HepG2 (cell line): ENCODE results near the gene STN1. TPM values are rescaled to one million over a fixed set of nuclear protein-coding genes. Genes with fewer than 3 reads are reported as not detected.

Experiments used
- ADNP ChIP-seq: sonication (generic); formaldehyde crosslinking; IDR thresholded peaks from 2 replicates; pipeline ENCODE4 v1.4.0; 2020; ENCODE audit warnings: missing genetic modification reagents
- CSRNP1 ChIP-seq: sonication (generic); formaldehyde crosslinking; IDR thresholded peaks from 2 replicates; pipeline ENCODE4 v1.8.1; 2023; ENCODE audit warnings: mild to moderate bottlenecking, missing genetic modification reagents
- HES4 ChIP-seq: sonication (generic); formaldehyde crosslinking; IDR thresholded peaks from 2 replicates; pipeline ENCODE4 v1.9.0; 2021; ENCODE audit warnings: mild to moderate bottlenecking, missing genetic modification reagents, borderline replicate concordance
- HNF4G ChIP-seq, 2 experiments: sonication (generic) in 1 of 2; formaldehyde crosslinking in 1 of 2; IDR thresholded peaks; 2 replicates each; pipeline versions ENCODE4 v1.4.0 to v1.6.1; 2011 to 2020; ENCODE audit warnings: borderline replicate concordance in 2 of 2, low read depth in 2 of 2, mild to moderate bottlenecking in 2 of 2, low read length in 1 of 2, missing genetic modification reagents in 1 of 2, moderate library complexity in 1 of 2
- MATR3 ChIP-seq: sonication (generic); formaldehyde crosslinking; IDR thresholded peaks from 2 replicates; pipeline ENCODE4 v1.4.0; 2020; ENCODE audit warnings: missing genetic modification reagents
- MIER3 ChIP-seq: IDR thresholded peaks from 2 replicates; pipeline ENCODE4 v1.6.1; 2016; ENCODE audit warnings: missing compliant biosample characterization, borderline replicate concordance
- MTF1 ChIP-seq: sonication (generic); formaldehyde crosslinking; IDR thresholded peaks from 2 replicates; pipeline ENCODE4 v1.5.0; 2020; ENCODE audit warnings: missing genetic modification reagents
- TRIM24 ChIP-seq: sonication (generic); formaldehyde crosslinking; IDR thresholded peaks from 2 replicates; pipeline ENCODE4 v1.8.0; 2022; ENCODE audit warnings: mild to moderate bottlenecking, missing genetic modification reagents
- ZNF512 ChIP-seq: sonication (generic); formaldehyde crosslinking; IDR thresholded peaks from 2 replicates; pipeline ENCODE4 v1.4.0; 2020; ENCODE audit warnings: mild to moderate bottlenecking, missing genetic modification reagents
- ZNF639 ChIP-seq: conservative IDR thresholded peaks from 2 replicates; pipeline ENCODE4 v1.6.1; 2018; ENCODE audit warnings: missing genetic modification reagents
- ZNF713 ChIP-seq: sonication (generic); formaldehyde crosslinking; IDR thresholded peaks from 2 replicates; pipeline ENCODE4 v1.4.0; 2020; ENCODE audit warnings: mild to moderate bottlenecking, missing genetic modification reagents
- ZNF737 ChIP-seq: sonication (generic); formaldehyde crosslinking; IDR thresholded peaks from 2 replicates; pipeline ENCODE4 v1.5.0; 2020; ENCODE audit warnings: missing genetic modification reagents, mild to moderate bottlenecking, borderline replicate concordance
- ZNF749 ChIP-seq: sonication (generic); formaldehyde crosslinking; IDR thresholded peaks from 2 replicates; pipeline ENCODE4 v1.8.0; 2022; ENCODE audit warnings: mild to moderate bottlenecking, missing genetic modification reagents, moderate library complexity, borderline replicate concordance
- polyA plus RNA-seq, 8 experiments: library from polyadenylated mRNA; depleted of rRNA in 3 of 8; stranded (reverse) in 7 of 8; unstranded in 1 of 8; fragments of >200 nt; fragmentation: Illumina TruSeq in 4 of 8; extraction: Trizol in 4 of 8; gene quantifications; 2 replicates each; pipeline versions ENCODE4 v1.2.1 to v1.2.3, GENCODE V29; 2011 to 2016; ENCODE audit warnings: low read depth in 4 of 8, missing spikeins in 1 of 8, mixed read lengths in 1 of 8; ENCODE audit not compliant: insufficient read depth in 1 of 8
- total RNA-seq, 5 experiments: library from RNA; depleted of rRNA; stranded (reverse); fragments of >200 nt; fragmentation: Illumina TruSeq; extraction: Trizol; gene quantifications; 2 replicates each; pipeline ENCODE4 v1.2.3, GENCODE V29; 2016; ENCODE audit warnings: low read depth in 1 of 5
- TF ChIP-seq, protein P1 (sequence below): sonication (generic); formaldehyde crosslinking; IDR thresholded peaks from 2 replicates; pipeline ENCODE4 v1.4.0; 2020; ENCODE audit warnings: missing genetic modification reagents, mild to moderate bottlenecking, borderline replicate concordance
- TF ChIP-seq, protein P2 (sequence below): sonication (generic); formaldehyde crosslinking; IDR thresholded peaks from 2 replicates; pipeline ENCODE4 v1.5.1; 2020; ENCODE audit warnings: mild to moderate bottlenecking, moderate library complexity, missing genetic modification reagents
- TF ChIP-seq, protein P3 (sequence below): sonication (generic); formaldehyde crosslinking; IDR thresholded peaks from 2 replicates; pipeline ENCODE4 v1.4.0; 2020; ENCODE audit warnings: missing genetic modification reagents, borderline replicate concordance

The STN1 gene
- total and polyA plus RNA-seq, 2 of the 13 experiments (the other 11 are each of a cell fraction or from before 2014, with no cell fraction given) = 17.6 to 22.7 TPM

- TF ChIP-seq, protein P1, sequence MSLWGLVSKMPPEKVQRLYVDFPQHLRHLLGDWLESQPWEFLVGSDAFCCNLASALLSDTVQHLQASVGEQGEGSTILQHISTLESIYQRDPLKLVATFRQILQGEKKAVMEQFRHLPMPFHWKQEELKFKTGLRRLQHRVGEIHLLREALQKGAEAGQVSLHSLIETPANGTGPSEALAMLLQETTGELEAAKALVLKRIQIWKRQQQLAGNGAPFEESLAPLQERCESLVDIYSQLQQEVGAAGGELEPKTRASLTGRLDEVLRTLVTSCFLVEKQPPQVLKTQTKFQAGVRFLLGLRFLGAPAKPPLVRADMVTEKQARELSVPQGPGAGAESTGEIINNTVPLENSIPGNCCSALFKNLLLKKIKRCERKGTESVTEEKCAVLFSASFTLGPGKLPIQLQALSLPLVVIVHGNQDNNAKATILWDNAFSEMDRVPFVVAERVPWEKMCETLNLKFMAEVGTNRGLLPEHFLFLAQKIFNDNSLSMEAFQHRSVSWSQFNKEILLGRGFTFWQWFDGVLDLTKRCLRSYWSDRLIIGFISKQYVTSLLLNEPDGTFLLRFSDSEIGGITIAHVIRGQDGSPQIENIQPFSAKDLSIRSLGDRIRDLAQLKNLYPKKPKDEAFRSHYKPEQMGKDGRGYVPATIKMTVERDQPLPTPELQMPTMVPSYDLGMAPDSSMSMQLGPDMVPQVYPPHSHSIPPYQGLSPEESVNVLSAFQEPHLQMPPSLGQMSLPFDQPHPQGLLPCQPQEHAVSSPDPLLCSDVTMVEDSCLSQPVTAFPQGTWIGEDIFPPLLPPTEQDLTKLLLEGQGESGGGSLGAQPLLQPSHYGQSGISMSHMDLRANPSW (CRISPR knock-in tag) = peak; percentile 25; the same call in 1 of the 2 replicates
- TF ChIP-seq, protein P2, sequence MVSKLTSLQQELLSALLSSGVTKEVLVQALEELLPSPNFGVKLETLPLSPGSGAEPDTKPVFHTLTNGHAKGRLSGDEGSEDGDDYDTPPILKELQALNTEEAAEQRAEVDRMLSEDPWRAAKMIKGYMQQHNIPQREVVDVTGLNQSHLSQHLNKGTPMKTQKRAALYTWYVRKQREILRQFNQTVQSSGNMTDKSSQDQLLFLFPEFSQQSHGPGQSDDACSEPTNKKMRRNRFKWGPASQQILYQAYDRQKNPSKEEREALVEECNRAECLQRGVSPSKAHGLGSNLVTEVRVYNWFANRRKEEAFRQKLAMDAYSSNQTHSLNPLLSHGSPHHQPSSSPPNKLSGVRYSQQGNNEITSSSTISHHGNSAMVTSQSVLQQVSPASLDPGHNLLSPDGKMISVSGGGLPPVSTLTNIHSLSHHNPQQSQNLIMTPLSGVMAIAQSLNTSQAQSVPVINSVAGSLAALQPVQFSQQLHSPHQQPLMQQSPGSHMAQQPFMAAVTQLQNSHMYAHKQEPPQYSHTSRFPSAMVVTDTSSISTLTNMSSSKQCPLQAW = peak; percentile 24; the same call in 1 of the 2 replicates
- TF ChIP-seq TRIM24 (CRISPR knock-in tag) (no peak), ZNF713 (CRISPR knock-in tag) (no peak), ADNP (CRISPR knock-in tag) (peak; percentile 71; the same call in 1 of the 2 replicates), ZNF737 (CRISPR knock-in tag) (no peak), ZNF749 (CRISPR knock-in tag) (no peak; the same call in 1 of the 2 replicates), HES4 (CRISPR knock-in tag) (no peak; the same call in 1 of the 2 replicates), MATR3 (no peak), MIER3 (CRISPR knock-in tag) (peak; percentile 19; the same call in 1 of the 2 replicates), MTF1 (no peak), HNF4G (IDR thresholded peaks at IDR 0.05; ENCODE audit: borderline replicate concordance, low read depth, low read length) (peak; percentile 78), HNF4G (CRISPR knock-in tag; IDR thresholded peaks at IDR 0.05; ENCODE audit: borderline replicate concordance, low read depth) (no peak; the same call in 1 of the 2 replicates), CSRNP1 (0 out of 2 replicates have a peak, but pooled peaks have one; percentile 40), ZNF639 (CRISPR knock-in tag) (0 out of 2 replicates have a peak, but pooled peaks have one; percentile 62), ZNF512 (CRISPR knock-in tag) (no peak; the same call in 1 of the 2 replicates)
- TF ChIP-seq, protein P3, sequence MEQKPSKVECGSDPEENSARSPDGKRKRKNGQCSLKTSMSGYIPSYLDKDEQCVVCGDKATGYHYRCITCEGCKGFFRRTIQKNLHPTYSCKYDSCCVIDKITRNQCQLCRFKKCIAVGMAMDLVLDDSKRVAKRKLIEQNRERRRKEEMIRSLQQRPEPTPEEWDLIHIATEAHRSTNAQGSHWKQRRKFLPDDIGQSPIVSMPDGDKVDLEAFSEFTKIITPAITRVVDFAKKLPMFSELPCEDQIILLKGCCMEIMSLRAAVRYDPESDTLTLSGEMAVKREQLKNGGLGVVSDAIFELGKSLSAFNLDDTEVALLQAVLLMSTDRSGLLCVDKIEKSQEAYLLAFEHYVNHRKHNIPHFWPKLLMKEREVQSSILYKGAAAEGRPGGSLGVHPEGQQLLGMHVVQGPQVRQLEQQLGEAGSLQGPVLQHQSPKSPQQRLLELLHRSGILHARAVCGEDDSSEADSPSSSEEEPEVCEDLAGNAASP (CRISPR knock-in tag) = no peak; the same call in 1 of the 2 replicates
Observed at GRCh38 chr10:103918053-103918846, at the start of gene STN1 (continued).
